ENCODE measurements around the gene CYTH2. TPM values are rescaled to one million over a fixed set of nuclear protein-coding genes. Genes with fewer than 3 reads are reported as not detected.

The CYTH2 gene
- total RNA-seq, 1 donor: 66.2 TPM

DNA sequence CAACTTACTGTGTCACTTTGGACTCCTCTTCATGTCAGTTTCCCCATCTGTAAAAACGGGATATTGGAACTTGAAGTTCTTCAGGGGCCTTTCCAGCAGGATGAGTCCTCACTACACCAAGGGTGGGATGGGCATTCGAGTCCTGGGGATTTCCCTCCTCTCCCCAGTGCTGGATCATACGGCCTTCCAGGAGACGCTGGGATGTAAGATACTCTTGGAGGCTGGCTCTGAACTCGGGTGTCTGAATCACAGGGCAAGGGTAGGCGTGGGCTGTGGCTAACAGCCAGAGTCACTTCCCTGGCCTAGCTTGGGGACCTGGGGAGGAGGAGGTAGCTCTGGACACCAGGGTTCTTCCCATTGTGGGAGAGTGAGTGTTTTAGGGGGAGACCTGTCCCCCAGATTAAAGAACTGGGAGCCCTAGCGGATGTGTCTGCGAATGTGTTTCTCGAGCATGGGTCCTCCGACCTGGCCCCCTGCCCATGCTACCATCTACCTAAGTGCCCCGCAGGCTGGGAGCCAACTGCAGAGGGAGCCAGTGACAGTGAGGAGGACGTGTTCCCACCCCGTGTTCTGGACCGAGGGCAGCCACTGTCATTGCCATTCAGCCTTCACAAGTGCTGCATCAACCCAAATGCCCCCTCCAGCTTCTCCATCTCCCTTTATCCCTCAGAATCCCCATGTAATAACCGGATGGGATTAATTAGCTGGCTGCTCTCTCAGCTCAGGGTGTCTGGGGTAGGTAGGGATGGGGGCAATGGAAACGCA, 2.4 kb upstream of the CYTH2 start:
- peak; percentile 99 for DNase-seq (ENCODE audit: insufficient read length, low spot score, missing footprints)
- Histone ChIP-seq H3K36me3 (ENCODE audit: insufficient read depth, low read length) (peaks cover 17% of the 10 kb centered on the region), H3K79me2 (ENCODE audit: insufficient read depth, low read length) (peaks cover 18% of the 10 kb centered on the region), H3K4me2 (ENCODE audit: insufficient read depth, low read length) (peak overlapping the region; percentile 29), H3K27me3 (ENCODE audit: insufficient read depth, low read length) (no peaks in the 10 kb centered on the region), H3K27ac (ENCODE audit: low read depth, low read length) (no peak overlapping the region), H3K4me1 (ENCODE audit: insufficient read depth, low read length) (peaks cover 25% of the 10 kb centered on the region), H2AFZ (ENCODE audit: low read length) (no peak overlapping the region), H3K9me3 (ENCODE audit: low read depth, low read length) (no peaks in the 10 kb centered on the region), H4K20me1 (ENCODE audit: insufficient read depth, low read length) (peaks cover 14% of the 10 kb centered on the region), H3K4me3 (ENCODE audit: insufficient read depth, low read length) (no peak overlapping the region)
- TF ChIP-seq, protein P1, sequence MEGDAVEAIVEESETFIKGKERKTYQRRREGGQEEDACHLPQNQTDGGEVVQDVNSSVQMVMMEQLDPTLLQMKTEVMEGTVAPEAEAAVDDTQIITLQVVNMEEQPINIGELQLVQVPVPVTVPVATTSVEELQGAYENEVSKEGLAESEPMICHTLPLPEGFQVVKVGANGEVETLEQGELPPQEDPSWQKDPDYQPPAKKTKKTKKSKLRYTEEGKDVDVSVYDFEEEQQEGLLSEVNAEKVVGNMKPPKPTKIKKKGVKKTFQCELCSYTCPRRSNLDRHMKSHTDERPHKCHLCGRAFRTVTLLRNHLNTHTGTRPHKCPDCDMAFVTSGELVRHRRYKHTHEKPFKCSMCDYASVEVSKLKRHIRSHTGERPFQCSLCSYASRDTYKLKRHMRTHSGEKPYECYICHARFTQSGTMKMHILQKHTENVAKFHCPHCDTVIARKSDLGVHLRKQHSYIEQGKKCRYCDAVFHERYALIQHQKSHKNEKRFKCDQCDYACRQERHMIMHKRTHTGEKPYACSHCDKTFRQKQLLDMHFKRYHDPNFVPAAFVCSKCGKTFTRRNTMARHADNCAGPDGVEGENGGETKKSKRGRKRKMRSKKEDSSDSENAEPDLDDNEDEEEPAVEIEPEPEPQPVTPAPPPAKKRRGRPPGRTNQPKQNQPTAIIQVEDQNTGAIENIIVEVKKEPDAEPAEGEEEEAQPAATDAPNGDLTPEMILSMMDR (IDR thresholded peaks at IDR 0.05; ENCODE audit: extremely low read depth, low read depth, low read length): no peak

DNA sequence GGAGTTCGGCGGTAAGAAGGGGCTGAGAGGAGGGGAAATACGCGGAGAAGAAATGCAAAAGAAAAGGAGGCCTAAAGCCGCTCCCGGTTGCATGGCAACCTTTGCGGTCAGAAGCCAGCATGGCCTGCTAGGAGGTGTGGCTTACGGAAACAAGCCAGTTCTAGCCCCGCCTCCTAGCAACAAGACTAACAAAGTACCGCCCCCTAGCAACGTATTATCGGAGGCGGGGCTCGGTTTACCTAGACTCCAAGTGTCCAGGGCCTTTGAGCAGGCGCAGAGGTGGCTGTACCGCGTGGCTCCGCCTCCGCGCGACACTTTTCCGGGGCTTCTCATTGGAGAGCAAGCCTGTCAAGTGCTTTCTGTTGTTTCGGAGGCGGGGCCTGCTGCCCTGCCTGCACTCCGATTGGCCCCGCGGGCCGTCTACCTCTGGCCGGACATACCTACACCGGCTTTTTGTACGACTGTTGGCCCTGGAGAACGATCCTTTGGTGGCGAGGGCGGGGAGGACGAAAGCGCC, 339 bp upstream of the CYTH2 start:
- peak overlapping the region; percentile 79 for H3K27ac ChIP-seq (ENCODE audit: low read depth, low read length)
- peak overlapping the region; percentile 73 for H2AFZ ChIP-seq (ENCODE audit: low read length)
- H3K4me2 ChIP-seq (ENCODE audit: insufficient read depth, low read length): peak overlapping the region; percentile 82
- TF ChIP-seq, protein P1 (IDR thresholded peaks at IDR 0.05; ENCODE audit: extremely low read depth, low read depth, low read length): no peak
- H3K36me3 ChIP-seq (ENCODE audit: insufficient read depth, low read length): peaks cover 35% of the 10 kb centered on the region
- H3K79me2 ChIP-seq (ENCODE audit: insufficient read depth, low read length): peaks cover 22% of the 10 kb centered on the region
- peak; percentile 99 for DNase-seq (ENCODE audit: insufficient read length, low spot score, missing footprints)
- no peaks in the 10 kb centered on the region for H3K27me3 ChIP-seq (ENCODE audit: insufficient read depth, low read length)
- no peaks in the 10 kb centered on the region for H3K9me3 ChIP-seq (ENCODE audit: low read depth, low read length)
- H3K4me3 ChIP-seq (ENCODE audit: insufficient read depth, low read length): peak overlapping the region; percentile 95
- peaks cover 25% of the 10 kb centered on the region for H3K4me1 ChIP-seq (ENCODE audit: insufficient read depth, low read length)
- peaks cover 29% of the 10 kb centered on the region for H4K20me1 ChIP-seq (ENCODE audit: insufficient read depth, low read length)

GRCh38 chr19:48469934-48470680, 938 bp downstream of the CYTH2 start:
- H3K27ac ChIP-seq (ENCODE audit: low read depth, low read length): peak overlapping the region; percentile 25
- H2AFZ ChIP-seq (ENCODE audit: low read length): no peak overlapping the region
- H3K4me1 ChIP-seq (ENCODE audit: insufficient read depth, low read length): peaks cover 25% of the 10 kb centered on the region
- H3K27me3 ChIP-seq (ENCODE audit: insufficient read depth, low read length): no peaks in the 10 kb centered on the region
- H3K9me3 ChIP-seq (ENCODE audit: low read depth, low read length): no peaks in the 10 kb centered on the region
- TF ChIP-seq, protein P1 (IDR thresholded peaks at IDR 0.05; ENCODE audit: extremely low read depth, low read depth, low read length): no peak
- H3K4me2 ChIP-seq (ENCODE audit: insufficient read depth, low read length): peak overlapping the region; percentile 95
- peaks cover 22% of the 10 kb centered on the region for H3K79me2 ChIP-seq (ENCODE audit: insufficient read depth, low read length)
- H3K36me3 ChIP-seq (ENCODE audit: insufficient read depth, low read length): peaks cover 48% of the 10 kb centered on the region
- peaks cover 32% of the 10 kb centered on the region for H4K20me1 ChIP-seq (ENCODE audit: insufficient read depth, low read length)
- peak; percentile 9 for DNase-seq (ENCODE audit: insufficient read length, low spot score, missing footprints)
- H3K4me3 ChIP-seq (ENCODE audit: insufficient read depth, low read length): peak overlapping the region; percentile 95

GRCh38 chr19:48470856-48471255, 1.7 kb downstream of the CYTH2 start:
- H3K4me2 ChIP-seq (ENCODE audit: insufficient read depth, low read length): peak overlapping the region; percentile 95
- H3K79me2 ChIP-seq (ENCODE audit: insufficient read depth, low read length): peaks cover 22% of the 10 kb centered on the region
- H3K27me3 ChIP-seq (ENCODE audit: insufficient read depth, low read length): no peaks in the 10 kb centered on the region
- no peaks in the 10 kb centered on the region for H3K9me3 ChIP-seq (ENCODE audit: low read depth, low read length)
- H3K4me3 ChIP-seq (ENCODE audit: insufficient read depth, low read length): peak overlapping the region; percentile 95
- peaks cover 55% of the 10 kb centered on the region for H3K36me3 ChIP-seq (ENCODE audit: insufficient read depth, low read length)
- peaks cover 32% of the 10 kb centered on the region for H4K20me1 ChIP-seq (ENCODE audit: insufficient read depth, low read length)
- H3K4me1 ChIP-seq (ENCODE audit: insufficient read depth, low read length): peaks cover 25% of the 10 kb centered on the region
- no peak overlapping the region for H2AFZ ChIP-seq (ENCODE audit: low read length)
- TF ChIP-seq, protein P1 (IDR thresholded peaks at IDR 0.05; ENCODE audit: extremely low read depth, low read depth, low read length): no peak
- H3K27ac ChIP-seq (ENCODE audit: low read depth, low read length): no peak overlapping the region
- no peak for DNase-seq (ENCODE audit: insufficient read length, low spot score, missing footprints)

Data from osteoblast (primary cell).